ENCODE data around the gene STRBP. TPM values are rescaled to one million over a fixed set of nuclear protein-coding genes. Genes with fewer than 3 reads are reported as not detected.

The STRBP gene
- total RNA-seq, 1 experiment from 2014 or later: 74.0 TPM

DNA sequence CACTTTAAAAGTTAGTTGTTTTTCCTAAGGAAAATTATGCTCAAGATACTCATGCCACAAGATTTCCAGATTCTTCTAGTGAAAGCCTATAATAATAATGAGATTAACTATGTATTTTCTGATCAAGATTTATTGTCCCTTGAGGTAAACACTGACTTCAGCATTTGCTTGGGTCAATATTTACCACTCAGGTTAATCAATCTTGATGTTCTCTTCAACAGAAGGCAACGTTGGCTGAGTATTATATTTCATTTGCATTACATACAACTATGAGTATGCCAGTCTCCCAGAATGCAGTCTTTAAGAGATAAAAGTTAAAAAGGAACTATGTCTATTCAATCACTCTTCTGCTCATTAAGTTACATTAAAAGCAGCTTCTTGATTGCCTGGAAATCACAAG is 119.3 kb downstream of the STRBP start:
- TF ChIP-seq, protein P1, sequence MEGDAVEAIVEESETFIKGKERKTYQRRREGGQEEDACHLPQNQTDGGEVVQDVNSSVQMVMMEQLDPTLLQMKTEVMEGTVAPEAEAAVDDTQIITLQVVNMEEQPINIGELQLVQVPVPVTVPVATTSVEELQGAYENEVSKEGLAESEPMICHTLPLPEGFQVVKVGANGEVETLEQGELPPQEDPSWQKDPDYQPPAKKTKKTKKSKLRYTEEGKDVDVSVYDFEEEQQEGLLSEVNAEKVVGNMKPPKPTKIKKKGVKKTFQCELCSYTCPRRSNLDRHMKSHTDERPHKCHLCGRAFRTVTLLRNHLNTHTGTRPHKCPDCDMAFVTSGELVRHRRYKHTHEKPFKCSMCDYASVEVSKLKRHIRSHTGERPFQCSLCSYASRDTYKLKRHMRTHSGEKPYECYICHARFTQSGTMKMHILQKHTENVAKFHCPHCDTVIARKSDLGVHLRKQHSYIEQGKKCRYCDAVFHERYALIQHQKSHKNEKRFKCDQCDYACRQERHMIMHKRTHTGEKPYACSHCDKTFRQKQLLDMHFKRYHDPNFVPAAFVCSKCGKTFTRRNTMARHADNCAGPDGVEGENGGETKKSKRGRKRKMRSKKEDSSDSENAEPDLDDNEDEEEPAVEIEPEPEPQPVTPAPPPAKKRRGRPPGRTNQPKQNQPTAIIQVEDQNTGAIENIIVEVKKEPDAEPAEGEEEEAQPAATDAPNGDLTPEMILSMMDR (conservative IDR thresholded peaks at IDR 0.05): no peak
- Histone ChIP-seq H2AK5ac (ENCODE audit: insufficient read length, low read length) (no peak overlapping the region), H3K4ac (ENCODE audit: low read depth, low read length) (no peak overlapping the region), H4K91ac (ENCODE audit: insufficient read length, low read depth, low read length) (no peak overlapping the region), H4K8ac (replicated peaks; ENCODE audit: insufficient read length, low read depth, low read length) (no peak overlapping the region), H3K9me3 (ENCODE audit: control insufficient read depth, low read depth, low read length) (no peaks in the 10 kb centered on the region), H3K23ac (ENCODE audit: insufficient read length, low read depth, low read length) (no peak overlapping the region), H3K27me3 (ENCODE audit: insufficient read depth, low read length) (no peaks in the 10 kb centered on the region), H3K4me2 (ENCODE audit: insufficient read depth, insufficient read length, low read length) (no peak overlapping the region), H2BK5ac (ENCODE audit: insufficient read length, low read length) (no peak overlapping the region), H3K9ac (ENCODE audit: extremely low read depth, insufficient read length, low read length) (no peak overlapping the region), H3K79me1 (ENCODE audit: insufficient read depth, low read depth, low read length, poor library complexity, severe bottlenecking) (no peaks in the 10 kb centered on the region), H2BK20ac (ENCODE audit: low read depth, low read length, poor library complexity, severe bottlenecking) (no peak overlapping the region), H3K79me2 (ENCODE audit: insufficient read depth, low read length) (no peaks in the 10 kb centered on the region), H4K5ac (ENCODE audit: insufficient read length, low read depth, low read length) (no peak overlapping the region), H3K27ac (ENCODE audit: insufficient read length, low read depth, low read length) (no peak overlapping the region), H3K56ac (ENCODE audit: insufficient read length, low read depth, low read length) (no peak overlapping the region), H3K4me1 (ENCODE audit: insufficient read depth, low read length) (no peaks in the 10 kb centered on the region), H3K18ac (ENCODE audit: insufficient read length, low read depth, low read length) (no peak overlapping the region), H2BK120ac (ENCODE audit: low read depth, low read length, poor library complexity, severe bottlenecking) (no peak overlapping the region), H2BK12ac (ENCODE audit: insufficient read length, low read depth, low read length) (no peak overlapping the region), H3K23me2 (ENCODE audit: insufficient read length, low read depth, low read length, poor library complexity, severe bottlenecking) (no peaks in the 10 kb centered on the region), H4K20me1 (ENCODE audit: control insufficient read depth, insufficient read depth, insufficient read length) (no peaks in the 10 kb centered on the region), H3T11ph (ENCODE audit: low read length) (no peak overlapping the region), H2AFZ (ENCODE audit: low read length) (no peak overlapping the region), H2BK15ac (ENCODE audit: low read depth, low read length) (no peak overlapping the region), H3K14ac (ENCODE audit: insufficient read depth, low read length) (no peak overlapping the region)
- H3K27ac Mint-ChIP-seq: no peak overlapping the region
- no peaks in the 10 kb centered on the region for H3K9me3 Mint-ChIP-seq
- no peak overlapping the region for H3K4me3 Mint-ChIP-seq
- DNase-seq: no peak
- no peaks in the 10 kb centered on the region for H3K4me1 Mint-ChIP-seq
- H3K36me3 Mint-ChIP-seq (ENCODE audit: insufficient read depth in 1 of 3, low read depth in 3 of 3): peaks cover 4 to 29% (median 21%) of the 10 kb centered on the region in 3 experiments; a peak in 6 of 7 replicates
- WGBS (ENCODE audit: extremely low coverage, insufficient read length, low lambda C conversion rate): no CpG with 5 or more reads among the region's 1 CpG
- H3K27me3 Mint-ChIP-seq (ENCODE audit: low read depth): no peaks in the 10 kb centered on the region
